SU-DHL-6 (cell line): Measurements from ENCODE around the gene PDE4C.

Experiments
- H2AFZ ChIP-seq: fragments of 200-600 bp; sonication (generic); 2 replicates; pipeline ENCODE4 v1.6.1; 2014; ENCODE audit warnings: low read depth, mild to moderate bottlenecking, moderate library complexity, mixed read lengths, antibody characterized with exemption, low read length; ENCODE audit not compliant: severe bottlenecking
- H3F3A ChIP-seq: fragments of 200-600 bp; shearing (Covaris generic); 2 replicates; pipeline ENCODE4 v1.6.0; 2016; ENCODE audit warnings: antibody characterized with exemption, mild to moderate bottlenecking; ENCODE audit not compliant: insufficient read depth
- H3K27ac ChIP-seq: fragments of 200-600 bp; sonication (generic); 2 replicates; pipeline ENCODE4 v1.5.1; 2016; ENCODE audit warnings: low read depth, mild to moderate bottlenecking, low read length, moderate library complexity, mixed read lengths
- H3K27me3 ChIP-seq: fragments of 200-600 bp; sonication (generic), shearing (Covaris generic); 2 replicates; pipeline ENCODE4 v1.6.0; 2014; ENCODE audit warnings: mild to moderate bottlenecking, low read length
- H3K36me3 ChIP-seq: fragments of 200-600 bp; sonication (generic); 2 replicates; pipeline ENCODE4 v1.6.1; 2014; ENCODE audit warnings: mild to moderate bottlenecking, low read length, mixed read lengths
- H3K4me2 ChIP-seq: fragments of 300-600, 200-600 bp; shearing (Covaris generic), sonication (generic); 2 replicates; pipeline ENCODE4 v1.6.0; 2014; ENCODE audit warnings: low read length, low read depth, mild to moderate bottlenecking; ENCODE audit not compliant: poor library complexity, severe bottlenecking
- H3K4me3 ChIP-seq: fragments of 200-600 bp; sonication (generic); 2 replicates; pipeline ENCODE4 v1.5.1; 2014; ENCODE audit warnings: antibody characterized with exemption, low read length, mild to moderate bottlenecking, mixed read lengths; ENCODE audit not compliant: insufficient read depth, poor library complexity, severe bottlenecking
- H3K79me2 ChIP-seq: fragments of 200-600 bp; sonication (generic); 2 replicates; pipeline ENCODE4 v1.6.1; 2014; ENCODE audit warnings: mild to moderate bottlenecking, low read length, moderate library complexity; ENCODE audit not compliant: insufficient read depth
- H3K9ac ChIP-seq: fragments of 200-600 bp; sonication (generic); 2 replicates; pipeline ENCODE4 v1.7.0; 2014; ENCODE audit warnings: mild to moderate bottlenecking, low read length
- H3K9me2 ChIP-seq: fragments of 200-600 bp; sonication (generic); replicated peaks from 2 replicates; pipeline ENCODE4 v1.6.1; 2014; ENCODE audit warnings: low read length; ENCODE audit not compliant: insufficient read depth
- H3K9me3 ChIP-seq: fragments of 200-600 bp; sonication (generic); 2 replicates; pipeline ENCODE4 v1.6.1; 2014; ENCODE audit warnings: low read length, mixed read lengths; ENCODE audit not compliant: insufficient read depth
- H4K20me1 ChIP-seq: fragments of 200-600 bp; sonication (generic); 2 replicates; pipeline ENCODE4 v1.6.1; 2014; ENCODE audit warnings: low read depth, mild to moderate bottlenecking, antibody characterized with exemption, low read length, moderate library complexity, mixed read lengths
- CTCF ChIP-seq: fragments of 200-600 bp; sonication (generic); IDR thresholded peaks from one replicate; pipeline ENCODE4 v1.5.1; 2017; ENCODE audit warnings: antibody characterized with exemption, mild to moderate bottlenecking, low read length, moderate library complexity; ENCODE audit not compliant: insufficient read depth, poor library complexity, severe bottlenecking
- EZH2phosphoT487 ChIP-seq: fragments of 200-600 bp; sonication (generic), shearing (Covaris generic); conservative IDR thresholded peaks from 2 replicates; pipeline ENCODE4 v1.6.1; 2018; ENCODE audit warnings: mild to moderate bottlenecking, antibody characterized with exemption, low read length, moderate library complexity, mixed read lengths

Gene PDE4C

GRCh38 chr19:18203863-18204393 lies 22.3 kb downstream of the PDE4C start, which contains the start of gene RAB3A:
RAB3A (minus strand) TSS chr19:18204042; CDS start chr19:18202740, 1,302 bp downstream.
- peak within 1 kb of the TSS; percentile 89 for H3K4me2 ChIP-seq
- no peaks in the 10 kb centered on the region for H3K9me3 ChIP-seq
- H3K4me3 ChIP-seq, result peak within 1 kb of the TSS; percentile 98
- H4K20me1 ChIP-seq, result no peaks in the 10 kb centered on the region
- no peaks in the 10 kb centered on the region for H3K36me3 ChIP-seq
- peaks cover 9% of the 10 kb centered on the region for H3F3A ChIP-seq
- peaks cover 19% of the 10 kb centered on the region for H3K79me2 ChIP-seq
- peak within 1 kb of the TSS; percentile 95 for H3K9ac ChIP-seq
- no peaks in the 10 kb centered on the region; the same call in 1 of the 2 replicates for H3K27me3 ChIP-seq
- H3K9me2 ChIP-seq, result no peaks in the 10 kb centered on the region
- peak within 1 kb of the TSS; percentile 91 for H3K27ac ChIP-seq
- H2AFZ ChIP-seq, result peak within 1 kb of the TSS; percentile 62
- TF ChIP-seq CTCF, result no peak
- no peak for TF ChIP-seq EZH2phosphoT487

GRCh38 chr19:18203408-18203862 lies 22.8 kb downstream of the PDE4C start:
- no peaks in the 10 kb centered on the region for H4K20me1 ChIP-seq
- TF ChIP-seq CTCF (no peak), EZH2phosphoT487 (no peak)
- no peaks in the 10 kb centered on the region for H3K36me3 ChIP-seq
- peak overlapping the region; percentile 65 for H3K9ac ChIP-seq
- H3K4me2 ChIP-seq, result peak overlapping the region; percentile 61
- peak overlapping the region; percentile 11 for H2AFZ ChIP-seq
- no peaks in the 10 kb centered on the region for H3K9me2 ChIP-seq
- peaks cover 9% of the 10 kb centered on the region for H3F3A ChIP-seq
- no peaks in the 10 kb centered on the region; the same call in 1 of the 2 replicates for H3K27me3 ChIP-seq
- H3K4me3 ChIP-seq, result peak overlapping the region; percentile 73
- H3K9me3 ChIP-seq, result no peaks in the 10 kb centered on the region
- H3K79me2 ChIP-seq, result peaks cover 19% of the 10 kb centered on the region
- peak overlapping the region; percentile 56 for H3K27ac ChIP-seq

- Histone ChIP-seq H3K27ac (peak overlapping the region; percentile 56), H3K4me2 (peak overlapping the region; percentile 61), H3K79me2 (peaks cover 19% of the 10 kb centered on the region), H4K20me1 (no peaks in the 10 kb centered on the region), H3F3A (peaks cover 7% of the 10 kb centered on the region), H3K9me2 (no peaks in the 10 kb centered on the region), H3K4me3 (peak overlapping the region; percentile 73), H2AFZ (peak overlapping the region; percentile 11), H3K9ac (peak overlapping the region; percentile 65), H3K9me3 (no peaks in the 10 kb centered on the region), H3K27me3 (no peaks in the 10 kb centered on the region; the same call in 1 of the 2 replicates), H3K36me3 (no peaks in the 10 kb centered on the region)
- TF ChIP-seq EZH2phosphoT487 (no peak), CTCF (peak; percentile 33)
Observed at GRCh38 chr19:18202778-18203407, 23.3 kb downstream of the PDE4C start.
